ENCODE measurements around the gene SMPDL3A. TPM values are rescaled to one million over a fixed set of nuclear protein-coding genes. Genes with fewer than 3 reads are reported as not detected.

SMPDL3A gene
- total RNA-seq, 1 experiment from 2014 or later = 0.59 TPM

DNA sequence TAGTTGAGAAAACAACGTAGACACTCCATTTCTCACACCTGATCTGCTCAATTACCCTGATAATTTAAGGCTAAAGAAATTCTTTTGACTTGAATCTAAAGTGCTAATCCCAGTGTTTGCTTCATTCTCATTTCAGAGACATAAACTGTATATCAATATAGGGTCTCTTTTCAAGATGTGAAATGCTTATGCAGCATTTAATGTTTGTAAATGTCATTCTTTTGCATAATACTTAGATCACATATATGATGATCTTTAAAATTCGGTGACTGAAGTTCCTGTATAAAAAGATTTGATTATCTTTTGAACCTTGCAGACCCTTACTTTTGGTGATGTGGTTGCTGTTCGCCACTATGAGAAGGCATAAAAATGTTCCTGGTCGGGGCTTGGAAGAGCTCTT lies 5.7 kb upstream of the SMPDL3A start:
- H3K4me1 ChIP-seq (ENCODE audit: insufficient read depth, low read length) = peaks cover 7% of the 10 kb centered on the region; the same call in 1 of the 2 replicates
- Mint-ChIP-seq H3K27me3 (ENCODE audit: low read depth) (peaks cover 20% of the 10 kb centered on the region), H3K27ac (no peak overlapping the region), H3K4me3 (no peak overlapping the region), H3K9me3 (no peaks in the 10 kb centered on the region), H3K36me3 (ENCODE audit: insufficient read depth in 1 of 3, low read depth in 3 of 3) (no peaks in the 10 kb centered on the region), H3K4me1 (peaks cover 42 to 53% of the 10 kb centered on the region in 2 experiments)
- H3K56ac ChIP-seq (ENCODE audit: insufficient read length, low read depth, low read length) = no peak overlapping the region
- H3K9me3 ChIP-seq (ENCODE audit: control insufficient read depth, low read depth, low read length) = no peaks in the 10 kb centered on the region
- no peak overlapping the region for H3K18ac ChIP-seq (ENCODE audit: insufficient read length, low read depth, low read length)
- no peak overlapping the region for H3K9ac ChIP-seq (ENCODE audit: extremely low read depth, insufficient read length, low read length)
- H2BK12ac ChIP-seq (ENCODE audit: insufficient read length, low read depth, low read length) = no peak overlapping the region
- no peak overlapping the region for H3K27ac ChIP-seq (ENCODE audit: insufficient read length, low read depth, low read length)
- H2BK5ac ChIP-seq (ENCODE audit: insufficient read length, low read length) = no peak overlapping the region
- DNase-seq = no peak
- peaks cover 3% of the 10 kb centered on the region; the same call in 1 of the 2 replicates for H3K27me3 ChIP-seq (ENCODE audit: insufficient read depth, low read length)
- no peaks in the 10 kb centered on the region for H4K20me1 ChIP-seq (ENCODE audit: control insufficient read depth, insufficient read depth, insufficient read length)
- no peak overlapping the region for H3K14ac ChIP-seq (ENCODE audit: insufficient read depth, low read length)
- H2BK15ac ChIP-seq (ENCODE audit: low read depth, low read length) = no peak overlapping the region
- no peak overlapping the region for H4K8ac ChIP-seq (replicated peaks; ENCODE audit: insufficient read length, low read depth, low read length)
- H3K4me2 ChIP-seq (ENCODE audit: insufficient read depth, insufficient read length, low read length) = no peak overlapping the region
- no peaks in the 10 kb centered on the region for H3K79me2 ChIP-seq (ENCODE audit: insufficient read depth, low read length)
- H4K5ac ChIP-seq (ENCODE audit: insufficient read length, low read depth, low read length) = no peak overlapping the region
- no peak overlapping the region for H2BK120ac ChIP-seq (ENCODE audit: low read depth, low read length, poor library complexity, severe bottlenecking)
- no peak overlapping the region for H3T11ph ChIP-seq (ENCODE audit: low read length)
- no peak overlapping the region for H3K4ac ChIP-seq (ENCODE audit: low read depth, low read length)
- WGBS (ENCODE audit: extremely low coverage, insufficient read length, low lambda C conversion rate) = no CpG with 5 or more reads among the region's 4 CpGs
- H4K91ac ChIP-seq (ENCODE audit: insufficient read length, low read depth, low read length) = no peak overlapping the region
- H3K79me1 ChIP-seq (ENCODE audit: insufficient read depth, low read depth, low read length, poor library complexity, severe bottlenecking) = no peaks in the 10 kb centered on the region
- H2AFZ ChIP-seq (ENCODE audit: low read length) = no peak overlapping the region
- no peak overlapping the region for H2AK5ac ChIP-seq (ENCODE audit: insufficient read length, low read length)
- no peaks in the 10 kb centered on the region for H3K23me2 ChIP-seq (ENCODE audit: insufficient read length, low read depth, low read length, poor library complexity, severe bottlenecking)
- no peak overlapping the region for H3K23ac ChIP-seq (ENCODE audit: insufficient read length, low read depth, low read length)
- TF ChIP-seq, protein P1, sequence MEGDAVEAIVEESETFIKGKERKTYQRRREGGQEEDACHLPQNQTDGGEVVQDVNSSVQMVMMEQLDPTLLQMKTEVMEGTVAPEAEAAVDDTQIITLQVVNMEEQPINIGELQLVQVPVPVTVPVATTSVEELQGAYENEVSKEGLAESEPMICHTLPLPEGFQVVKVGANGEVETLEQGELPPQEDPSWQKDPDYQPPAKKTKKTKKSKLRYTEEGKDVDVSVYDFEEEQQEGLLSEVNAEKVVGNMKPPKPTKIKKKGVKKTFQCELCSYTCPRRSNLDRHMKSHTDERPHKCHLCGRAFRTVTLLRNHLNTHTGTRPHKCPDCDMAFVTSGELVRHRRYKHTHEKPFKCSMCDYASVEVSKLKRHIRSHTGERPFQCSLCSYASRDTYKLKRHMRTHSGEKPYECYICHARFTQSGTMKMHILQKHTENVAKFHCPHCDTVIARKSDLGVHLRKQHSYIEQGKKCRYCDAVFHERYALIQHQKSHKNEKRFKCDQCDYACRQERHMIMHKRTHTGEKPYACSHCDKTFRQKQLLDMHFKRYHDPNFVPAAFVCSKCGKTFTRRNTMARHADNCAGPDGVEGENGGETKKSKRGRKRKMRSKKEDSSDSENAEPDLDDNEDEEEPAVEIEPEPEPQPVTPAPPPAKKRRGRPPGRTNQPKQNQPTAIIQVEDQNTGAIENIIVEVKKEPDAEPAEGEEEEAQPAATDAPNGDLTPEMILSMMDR (conservative IDR thresholded peaks at IDR 0.05) = no peak
- no peak overlapping the region for H2BK20ac ChIP-seq (ENCODE audit: low read depth, low read length, poor library complexity, severe bottlenecking)
